Measurements from ENCODE around the gene RERE. TPM values are rescaled to one million over a fixed set of nuclear protein-coding genes. Genes with fewer than 3 reads are reported as not detected.
A peak's percentile ranks its signal among the peaks of the same experiment; 100 is the strongest.
"Not testable (repeated sequence)": the region's sequence is repeated elsewhere in the genome, so short reads cannot be mapped to it uniquely, and the experiment has no call there.

The RERE gene
- total RNA-seq, 1 donor from 2014 or later, result 17.4 TPM

DNA sequence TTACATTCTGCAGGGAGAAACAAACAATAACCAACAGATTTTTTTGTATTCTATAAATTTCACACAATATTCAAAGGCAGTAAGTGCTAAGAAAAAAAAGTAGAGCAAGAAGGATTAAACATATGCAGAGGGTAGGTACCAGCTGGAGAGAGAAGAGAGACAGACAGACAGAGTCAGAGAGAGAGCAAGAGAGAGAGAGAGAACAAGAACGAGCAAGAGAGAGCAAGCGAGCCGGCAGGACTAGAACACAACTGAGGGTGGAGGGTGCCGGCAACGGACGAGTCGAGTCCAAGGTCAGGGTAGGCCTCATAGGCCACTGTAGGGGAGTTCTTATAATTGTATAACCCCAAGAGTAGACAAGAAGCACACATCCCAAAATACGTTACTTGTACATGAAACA lies 97.1 kb downstream of the RERE start:
- no peak for DNase-seq (ENCODE audit: low read depth)

DNA sequence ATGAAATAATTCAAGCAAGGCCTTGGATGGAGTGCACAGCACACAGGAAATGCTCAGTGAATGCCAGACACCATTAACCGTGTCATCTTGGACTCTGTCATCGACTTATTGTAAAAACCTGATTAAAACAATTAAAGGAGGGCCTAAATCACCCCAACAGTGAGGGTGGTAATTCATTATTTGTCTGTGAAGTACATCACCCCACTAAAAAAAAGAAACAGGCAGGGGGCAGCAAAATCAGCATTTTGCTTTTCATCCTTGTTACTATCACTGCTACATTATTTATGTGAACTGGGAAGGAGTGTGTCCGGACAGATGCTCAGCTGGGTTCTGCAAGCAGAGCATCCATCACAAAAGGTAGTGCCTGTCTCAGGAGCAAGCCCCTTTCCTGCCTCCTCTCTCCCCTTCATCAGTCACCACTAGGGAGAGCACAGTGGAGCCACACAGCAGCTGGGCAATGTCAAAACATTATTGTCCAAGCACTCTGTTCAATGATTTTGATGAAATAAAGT lies 98.5 kb downstream of the RERE start:
- DNase-seq (ENCODE audit: low read depth), result peak; percentile 21

- DNase-seq (ENCODE audit: low read depth), result no peak
Observed at GRCh38 chr1:8717148-8717547, 100.3 kb downstream of the RERE start.

DNA sequence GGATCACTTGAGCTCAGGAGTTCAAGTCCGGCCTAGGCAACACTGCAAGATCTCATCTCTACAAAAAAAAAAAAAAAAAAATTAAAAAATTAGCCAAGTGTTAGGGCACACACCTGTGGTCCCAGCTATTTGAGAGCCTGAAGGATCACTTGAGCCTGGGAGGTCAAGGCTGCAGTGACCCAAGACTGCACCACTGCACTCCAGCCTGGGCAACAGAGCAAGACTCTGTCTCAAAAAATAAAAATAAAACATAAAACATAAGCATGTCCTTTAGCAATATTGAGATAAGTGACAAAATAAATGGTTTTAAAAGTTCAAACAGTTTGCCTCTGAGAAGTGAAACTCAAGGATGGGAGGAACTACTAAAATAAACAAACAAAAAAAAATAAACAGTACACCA lies 101.2 kb downstream of the RERE start:
- DNase-seq (ENCODE audit: low read depth), result no peak

- DNase-seq (ENCODE audit: low read depth), result no peak
Observed at GRCh38 chr1:8714173-8714572, 103.3 kb downstream of the RERE start.

DNA sequence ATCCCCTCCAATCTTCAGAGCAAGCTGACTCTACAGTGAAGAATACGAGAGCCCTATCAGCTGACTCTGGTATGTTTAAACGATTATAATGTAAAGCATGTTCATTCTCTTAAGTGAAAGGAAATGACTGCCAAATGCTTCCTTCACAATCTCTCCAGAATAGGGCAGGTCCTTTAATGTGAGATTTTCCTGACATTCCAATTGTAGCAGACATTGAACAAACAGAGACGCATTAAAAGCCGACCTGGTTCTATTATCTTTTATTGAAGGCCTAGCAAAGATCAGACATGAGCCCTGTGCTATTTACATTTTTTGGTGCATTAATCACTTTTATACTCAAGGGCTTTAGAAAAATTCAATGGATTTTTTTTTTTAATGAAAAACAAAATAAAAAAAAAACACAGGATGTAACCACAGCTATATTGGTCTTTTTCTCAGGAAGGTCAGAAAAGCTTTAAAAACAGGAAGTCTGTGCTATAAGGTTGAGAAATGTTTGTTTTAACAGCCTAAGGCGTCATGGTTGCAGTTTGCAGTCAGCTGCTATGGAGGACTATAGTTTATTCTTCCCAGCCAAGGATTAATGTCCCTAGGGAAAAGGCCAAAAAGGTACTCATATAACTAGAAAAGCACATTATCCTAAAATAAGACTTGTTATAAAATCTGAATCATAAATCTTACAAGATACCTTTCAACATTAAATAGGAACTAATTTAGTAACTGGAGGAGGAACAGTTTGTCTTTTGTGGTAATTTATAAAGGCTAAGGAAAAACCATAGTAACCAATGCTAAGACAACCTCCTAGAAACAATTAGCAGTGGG lies 104.8 kb downstream of the RERE start:
- peak; percentile 44 for DNase-seq (ENCODE audit: low read depth)

DNA sequence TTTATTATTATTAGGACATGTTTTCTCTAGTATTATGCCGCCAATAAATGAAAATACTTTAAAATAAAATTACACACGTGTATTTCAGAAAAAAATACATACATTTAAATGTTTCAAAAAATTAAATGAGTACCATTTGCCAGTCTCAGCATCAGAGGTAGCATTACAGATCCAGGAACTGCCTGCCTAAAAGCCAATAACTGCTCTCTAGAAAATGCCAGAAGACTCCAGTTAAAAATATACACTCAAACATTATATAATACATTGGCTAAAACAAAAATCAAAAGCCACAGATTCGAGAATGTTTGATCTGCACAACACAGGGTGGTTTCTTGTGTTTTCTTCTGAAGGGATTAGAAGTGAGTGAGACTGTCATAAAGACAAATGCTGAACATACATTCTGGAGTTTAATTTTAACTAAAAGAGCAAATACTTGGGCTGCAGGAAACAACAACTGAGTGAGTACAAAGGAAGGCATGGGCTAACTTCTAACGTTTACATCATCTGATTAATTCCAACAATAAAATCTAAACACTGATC lies 105.5 kb downstream of the RERE start:
- no peak for DNase-seq (ENCODE audit: low read depth)

- DNase-seq (ENCODE audit: low read depth), result no peak
Observed at GRCh38 chr1:8711151-8711550, 106.3 kb downstream of the RERE start.

DNA sequence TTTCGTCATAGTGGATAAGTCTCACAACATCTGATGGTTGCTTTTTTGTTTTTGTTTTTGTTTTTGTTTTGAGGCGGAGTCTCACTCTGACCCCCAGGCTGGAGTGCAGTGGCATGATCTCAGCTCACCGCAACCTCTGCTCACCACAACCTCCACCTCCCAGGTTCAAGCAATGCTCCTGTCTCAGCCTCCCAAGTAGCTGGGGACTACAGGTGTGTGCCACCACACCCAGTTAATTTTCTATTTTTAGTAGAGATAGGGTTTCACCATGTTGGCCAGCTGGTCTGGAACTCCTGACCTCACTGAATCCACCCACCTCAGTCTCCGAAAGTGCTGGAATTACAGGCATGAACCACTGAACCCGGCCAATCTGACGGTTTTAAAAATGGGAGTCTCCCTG lies 109.2 kb downstream of the RERE start:
- no peak for DNase-seq (ENCODE audit: low read depth)

DNA sequence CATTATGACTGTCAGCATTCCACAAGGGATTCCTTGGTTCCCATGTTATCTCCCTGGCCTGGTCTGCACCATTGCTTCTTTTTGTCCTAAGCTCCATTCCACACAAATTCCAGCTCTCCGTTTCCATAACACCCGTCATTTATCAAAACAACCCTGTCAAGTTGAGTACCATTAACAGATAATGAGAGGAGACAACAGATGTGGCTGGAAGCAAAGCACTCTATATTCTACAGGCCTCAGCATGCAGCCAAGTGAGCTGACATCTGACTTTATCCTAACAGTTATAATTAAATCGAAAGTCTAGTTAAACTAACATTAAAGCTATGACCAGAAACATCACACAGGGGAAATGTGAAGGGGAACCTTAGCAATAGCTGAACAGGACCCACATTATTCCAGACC lies 110.4 kb downstream of the RERE start:
- DNase-seq (ENCODE audit: low read depth), result peak; percentile 21

- no peak for DNase-seq (ENCODE audit: low read depth)
Observed at GRCh38 chr1:8706291-8706690, 111.1 kb downstream of the RERE start.

DNA sequence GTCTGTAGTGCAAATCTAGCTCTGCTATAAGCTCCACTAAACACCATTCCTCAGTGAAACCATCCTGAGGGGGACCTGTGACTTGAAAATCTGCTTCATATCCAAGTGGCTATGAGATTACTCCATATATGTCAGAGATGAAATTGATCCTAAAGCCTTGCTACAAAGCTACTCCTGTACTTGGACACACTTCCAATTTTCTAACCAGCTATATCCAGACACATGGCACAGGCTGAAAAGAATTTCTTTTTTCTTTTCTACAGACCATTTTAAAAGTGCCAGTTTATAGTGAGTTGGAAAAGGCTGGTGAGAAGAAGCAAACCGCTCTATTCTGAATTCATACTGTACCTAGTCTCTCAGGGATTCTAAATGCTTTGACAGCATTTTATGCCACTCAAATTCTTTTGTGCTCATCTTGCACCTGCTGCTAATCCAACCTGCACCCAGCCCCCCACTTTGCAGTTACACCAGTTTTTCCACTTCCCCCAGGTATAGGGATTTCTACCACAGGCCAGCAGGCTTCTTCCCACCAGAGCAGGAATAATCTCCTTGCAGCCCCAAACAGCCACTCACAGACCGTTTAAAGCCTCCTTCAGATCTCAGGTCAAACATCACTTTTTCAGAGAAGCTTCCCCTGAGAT lies 112.5 kb downstream of the RERE start:
- DNase-seq (ENCODE audit: low read depth), result no peak

GRCh38 chr1:8702850-8703810 lies 114.3 kb downstream of the RERE start:
- DNase-seq (ENCODE audit: low read depth), result peak; percentile 98

DNA sequence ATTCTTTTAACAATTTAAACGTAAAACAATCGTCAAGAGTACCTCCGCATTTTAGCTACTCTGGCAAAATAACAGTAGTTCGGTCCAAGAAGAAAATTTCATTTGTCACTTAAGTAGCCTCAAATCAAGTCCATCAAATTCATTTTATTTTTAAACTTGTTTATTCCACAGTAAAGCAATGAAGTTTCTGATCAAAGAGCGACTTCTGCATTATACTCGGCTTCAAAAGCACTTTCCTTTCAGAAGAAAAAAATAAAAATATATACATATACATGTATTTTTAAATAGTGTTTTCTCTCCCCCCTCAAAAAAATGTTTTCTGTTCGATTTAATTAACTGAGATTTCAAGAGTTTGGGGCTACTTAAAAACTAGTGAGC lies 115.0 kb downstream of the RERE start:
- DNase-seq (ENCODE audit: low read depth), result no peak

- peak; percentile 32 for DNase-seq (ENCODE audit: low read depth)
Observed at GRCh38 chr1:8701794-8702471, 115.5 kb downstream of the RERE start.

- DNase-seq (ENCODE audit: low read depth), result no peak
Observed at GRCh38 chr1:8699679-8700078, 117.8 kb downstream of the RERE start.

DNA sequence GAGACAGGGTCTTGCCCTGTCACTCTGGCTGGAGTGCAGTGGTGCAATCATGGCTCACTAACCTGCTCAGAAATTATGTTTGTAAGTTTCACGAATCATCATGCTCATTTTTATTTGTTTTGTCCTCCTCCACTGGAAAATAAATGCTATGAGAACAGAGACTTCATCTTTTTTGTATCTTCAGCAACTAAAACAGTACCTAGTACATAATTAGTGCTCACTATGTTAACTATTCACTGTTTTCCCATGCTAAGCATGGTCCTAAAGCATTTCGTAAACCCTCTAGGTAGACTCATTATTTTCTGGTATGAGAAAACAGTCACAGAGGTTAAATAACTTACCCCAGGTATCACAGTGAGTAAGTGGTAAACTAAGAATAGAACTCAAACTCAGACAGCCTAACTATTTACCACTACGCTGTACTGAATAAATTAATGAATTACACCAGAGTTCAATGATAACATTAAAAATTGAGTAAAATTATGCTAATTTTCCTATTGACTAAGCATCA lies 118.4 kb downstream of the RERE start:
- DNase-seq (ENCODE audit: low read depth), result no peak

GRCh38 chr1:8698012-8698630 lies 119.3 kb downstream of the RERE start:
- no peak for DNase-seq (ENCODE audit: low read depth)

- not testable (repeated sequence) for DNase-seq (ENCODE audit: low read depth)
Observed at GRCh38 chr1:8695442-8695841, 122.0 kb downstream of the RERE start.

- no peak for DNase-seq (ENCODE audit: low read depth)
Observed at GRCh38 chr1:8693107-8693506, 124.3 kb downstream of the RERE start.
